CD4-positive, alpha-beta T cell (primary cell): ENCODE results near the gene USP8. TPM values are rescaled to one million over a fixed set of nuclear protein-coding genes. Genes with fewer than 3 reads are reported as not detected.

Experiments used
- ATAC-seq: fragments of 200-7000 bp; cut with Tn5 transposase; one replicate; pipeline ENCODE4 v1.10.0; 2022; ENCODE audit warnings: mild to moderate bottlenecking; ENCODE audit not compliant: poor library complexity
- CTCF ChIA-PET: fragments of 350-600 bp; sonication (Branson Sonifier 250); formaldehyde crosslinking; loops from one replicate; lab custom pipeline; 2021; ENCODE audit warnings: antibody characterized with exemption, inconsistent platforms; lab: Charles Lee
- POLR2A ChIA-PET: fragments of 350-600 bp; sonication (Branson Sonifier 250); formaldehyde crosslinking; loops from one replicate; lab custom pipeline; 2021; ENCODE audit warnings: antibody characterized with exemption, inconsistent platforms; lab: Charles Lee
- DNase-seq, 14 experiments: peaks; one replicate each; pipeline ENCODE4 v3.0.0-alpha.2; 2013 to 2020; ENCODE audit warnings: mixed read lengths in 2 of 14
- H3K27ac ChIP-seq, 2 donors: one replicate each; pipeline versions ENCODE4 v1.5.1 to v1.7.0; 2013; ENCODE audit warnings: low read length in 2 of 2, low read depth in 1 of 2, mild to moderate bottlenecking in 1 of 2
- H3K27me3 ChIP-seq, 2 experiments: 1 replicate in 1 of 2; 2 replicates in 1 of 2; pipeline versions ENCODE4 v1.6.1 to v1.7.0; 2013; ENCODE audit warnings: low read length in 2 of 2, control low read depth in 1 of 2, mild to moderate bottlenecking in 1 of 2, moderate library complexity in 1 of 2; ENCODE audit not compliant: insufficient read depth in 2 of 2, control insufficient read depth in 1 of 2
- H3K36me3 ChIP-seq: one replicate; pipeline ENCODE4 v1.6.1; 2013; ENCODE audit warnings: low read length, control low read depth; ENCODE audit not compliant: insufficient read depth
- H3K4me1 ChIP-seq: one replicate; pipeline ENCODE4 v1.6.1; 2013; ENCODE audit warnings: low read length, control low read depth; ENCODE audit not compliant: insufficient read depth
- H3K4me3 ChIP-seq: one replicate; pipeline ENCODE4 v1.5.1; 2013; ENCODE audit warnings: mild to moderate bottlenecking, low read length, moderate library complexity
- H3K9me3 ChIP-seq, 2 experiments: 1 replicate in 1 of 2; 2 replicates in 1 of 2; pipeline versions ENCODE4 v1.6.1 to v1.7.0; 2013; ENCODE audit warnings: low read length in 2 of 2, mild to moderate bottlenecking in 2 of 2, control low read depth in 1 of 2, moderate library complexity in 1 of 2; ENCODE audit not compliant: control insufficient read depth in 1 of 2, insufficient read depth in 1 of 2
- H3K27ac Mint-ChIP-seq: one replicate; pipeline ENCODE4 v1.8.0; 2020; ENCODE audit warnings: mixed read lengths
- H3K27me3 Mint-ChIP-seq: one replicate; pipeline ENCODE4 v1.8.0; 2021; ENCODE audit warnings: mixed read lengths
- H3K36me3 Mint-ChIP-seq: one replicate; pipeline ENCODE4 v1.8.0; 2021; ENCODE audit warnings: low read depth, mixed read lengths
- H3K4me1 Mint-ChIP-seq: one replicate; pipeline ENCODE4 v1.8.0; 2021; ENCODE audit warnings: low read depth, mixed read lengths
- H3K4me3 Mint-ChIP-seq: one replicate; pipeline ENCODE4 v1.8.0; 2020; ENCODE audit warnings: mild to moderate bottlenecking, mixed read lengths
- H3K9me3 Mint-ChIP-seq: one replicate; pipeline ENCODE4 v1.8.0; 2020; ENCODE audit warnings: mixed read lengths
- intact Hi-C, 2 experiments: fragments of 100-400 bp; cut with DNase I in 1 of 2; cut with micrococcal nuclease in 1 of 2; formaldehyde crosslinking; loops; one replicate each; pipeline versions ENCODE4 v1.15.1 to v1.9.0; 2023 to 2025; cut with DNase I, micrococcal nuclease
- total RNA-seq, 174 experiments: library from RNA in 2 of 174; stranded (reverse) in 2 of 174; gene quantifications; one replicate each; pipeline ENCODE4 v1.2.3 and lab custom pipeline; 2021 to 2026
- TF ChIP-seq, protein P1 (sequence below): fragments of 200-600 bp; IDR thresholded peaks from one replicate; pipeline ENCODE4 v1.8.0; 2022; ENCODE audit warnings: antibody characterized with exemption, mild to moderate bottlenecking

The USP8 gene
- total RNA-seq, 2 experiments from 2014 or later, result 48.9 to 50.0 TPM

DNA sequence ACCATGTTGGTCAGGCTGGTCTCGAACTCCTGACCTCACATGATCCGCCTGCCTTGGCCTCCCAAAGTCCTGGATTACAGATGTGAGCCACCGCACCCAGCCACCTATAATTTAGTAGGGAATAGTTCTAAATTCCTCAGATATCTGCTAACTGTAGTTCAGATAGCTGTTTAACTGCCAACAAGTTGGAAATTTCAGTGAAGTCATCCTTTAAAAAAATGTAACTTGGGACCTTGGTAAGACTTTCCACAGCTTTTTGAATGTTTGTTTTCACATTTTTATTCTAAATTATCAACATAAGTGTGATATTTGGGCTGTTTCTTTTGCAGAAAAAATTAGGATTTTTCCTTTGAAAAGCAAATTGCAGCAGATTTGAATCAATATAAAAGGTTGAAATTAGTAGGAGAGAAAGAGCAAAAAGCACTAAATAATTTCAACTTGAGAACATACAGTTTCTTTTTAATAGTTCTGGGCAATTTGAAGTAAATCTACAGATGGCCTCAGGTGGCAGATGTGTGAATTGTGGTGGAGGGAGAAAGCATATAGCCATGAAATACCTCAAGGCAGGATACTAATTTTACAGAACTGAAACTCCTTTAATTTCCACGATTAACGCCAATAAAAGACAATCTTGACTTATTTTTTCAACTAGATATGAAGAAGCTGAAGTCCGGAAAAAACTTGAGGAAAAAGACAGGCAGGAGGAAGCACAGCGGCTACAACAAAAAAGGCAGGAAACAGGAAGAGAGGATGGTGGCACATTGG is 34.3 kb downstream of the USP8 start:
- no peaks in the 10 kb centered on the region for H3K9me3 ChIP-seq
- intact Hi-C loops, result no loop called here
- Mint-ChIP-seq H3K9me3 (no peaks in the 10 kb centered on the region), H3K36me3 (peaks cover 77% of the 10 kb centered on the region), H3K27ac (no peak overlapping the region), H3K27me3 (no peaks in the 10 kb centered on the region), H3K4me1 (peaks cover 5% of the 10 kb centered on the region), H3K4me3 (no peak overlapping the region)
- POLR2A ChIA-PET, result no interaction called here
- H3K27ac ChIP-seq, result no peak overlapping the region
- ATAC-seq (no peak), DNase-seq (no peak)
- peaks cover 54% of the 10 kb centered on the region for H3K36me3 ChIP-seq
- no peaks in the 10 kb centered on the region for H3K27me3 ChIP-seq
- CTCF ChIA-PET, result no interaction called here
- no peak overlapping the region for H3K4me3 ChIP-seq
- H3K4me1 ChIP-seq, result no peaks in the 10 kb centered on the region
- TF ChIP-seq, protein P1, sequence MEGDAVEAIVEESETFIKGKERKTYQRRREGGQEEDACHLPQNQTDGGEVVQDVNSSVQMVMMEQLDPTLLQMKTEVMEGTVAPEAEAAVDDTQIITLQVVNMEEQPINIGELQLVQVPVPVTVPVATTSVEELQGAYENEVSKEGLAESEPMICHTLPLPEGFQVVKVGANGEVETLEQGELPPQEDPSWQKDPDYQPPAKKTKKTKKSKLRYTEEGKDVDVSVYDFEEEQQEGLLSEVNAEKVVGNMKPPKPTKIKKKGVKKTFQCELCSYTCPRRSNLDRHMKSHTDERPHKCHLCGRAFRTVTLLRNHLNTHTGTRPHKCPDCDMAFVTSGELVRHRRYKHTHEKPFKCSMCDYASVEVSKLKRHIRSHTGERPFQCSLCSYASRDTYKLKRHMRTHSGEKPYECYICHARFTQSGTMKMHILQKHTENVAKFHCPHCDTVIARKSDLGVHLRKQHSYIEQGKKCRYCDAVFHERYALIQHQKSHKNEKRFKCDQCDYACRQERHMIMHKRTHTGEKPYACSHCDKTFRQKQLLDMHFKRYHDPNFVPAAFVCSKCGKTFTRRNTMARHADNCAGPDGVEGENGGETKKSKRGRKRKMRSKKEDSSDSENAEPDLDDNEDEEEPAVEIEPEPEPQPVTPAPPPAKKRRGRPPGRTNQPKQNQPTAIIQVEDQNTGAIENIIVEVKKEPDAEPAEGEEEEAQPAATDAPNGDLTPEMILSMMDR, result no peak

DNA sequence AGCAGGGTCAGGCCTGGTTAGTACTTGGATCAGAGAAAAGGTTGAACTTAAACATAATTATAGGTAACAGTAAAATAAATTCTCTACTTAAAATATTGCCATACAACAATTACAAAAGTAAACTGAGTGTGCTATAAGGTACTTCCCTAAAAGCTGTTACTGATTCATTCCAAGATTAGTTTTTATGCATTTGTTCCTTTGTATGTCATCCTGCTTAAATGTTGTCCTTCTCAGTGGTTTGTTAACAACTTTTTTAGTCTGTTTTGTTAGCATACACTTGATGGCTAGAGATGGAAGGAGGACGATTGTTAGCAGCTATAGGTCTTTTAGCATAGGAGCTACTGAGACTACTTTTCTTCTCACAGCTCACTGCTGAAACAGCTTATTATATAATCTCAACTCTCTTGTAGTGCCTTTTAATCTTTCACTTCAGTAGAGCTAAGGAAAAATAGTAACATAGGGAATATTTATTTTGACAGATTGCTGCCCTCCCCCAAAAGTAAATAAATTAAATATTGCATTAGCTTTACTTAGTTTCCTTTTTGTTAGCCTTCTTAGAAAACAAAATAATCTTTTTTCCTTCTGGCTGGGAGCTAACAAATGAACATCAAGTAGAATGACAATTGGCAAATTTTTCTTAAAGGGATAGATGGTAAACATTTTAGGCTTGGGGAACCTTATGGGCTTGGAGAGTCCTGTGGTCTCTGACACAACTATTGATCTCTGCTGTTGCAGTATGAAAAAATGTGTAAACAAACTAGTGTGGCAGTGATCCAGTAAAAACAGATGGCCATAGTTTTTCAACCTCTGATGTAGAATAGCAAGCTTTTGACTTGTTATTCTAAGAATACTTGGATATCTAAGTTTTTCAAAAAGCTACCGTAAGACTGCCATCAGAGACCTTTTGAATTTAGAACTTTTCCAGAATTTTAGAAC is 39.5 kb downstream of the USP8 start:
- ATAC-seq (no peak), DNase-seq (no peak)
- CTCF ChIA-PET, result interaction anchor here (0.6 to 1.8 kb wide), 3 partner anchors 15 to 159 kb away, joined by 3 to 4 read pairs (median 4); no protein-coding TSS in a partner anchor
- Mint-ChIP-seq H3K9me3 (no peaks in the 10 kb centered on the region), H3K4me3 (no peak overlapping the region), H3K27me3 (no peaks in the 10 kb centered on the region), H3K27ac (no peak overlapping the region), H3K36me3 (peaks cover 84% of the 10 kb centered on the region), H3K4me1 (no peaks in the 10 kb centered on the region)
- no peaks in the 10 kb centered on the region for H3K27me3 ChIP-seq
- H3K4me3 ChIP-seq, result no peak overlapping the region
- H3K4me1 ChIP-seq, result no peaks in the 10 kb centered on the region
- no peaks in the 10 kb centered on the region for H3K9me3 ChIP-seq
- TF ChIP-seq, protein P1, result no peak
- no peak overlapping the region for H3K27ac ChIP-seq
- intact Hi-C loops, result no loop called here
- peaks cover 62% of the 10 kb centered on the region for H3K36me3 ChIP-seq
- POLR2A ChIA-PET, result no interaction called here

DNA sequence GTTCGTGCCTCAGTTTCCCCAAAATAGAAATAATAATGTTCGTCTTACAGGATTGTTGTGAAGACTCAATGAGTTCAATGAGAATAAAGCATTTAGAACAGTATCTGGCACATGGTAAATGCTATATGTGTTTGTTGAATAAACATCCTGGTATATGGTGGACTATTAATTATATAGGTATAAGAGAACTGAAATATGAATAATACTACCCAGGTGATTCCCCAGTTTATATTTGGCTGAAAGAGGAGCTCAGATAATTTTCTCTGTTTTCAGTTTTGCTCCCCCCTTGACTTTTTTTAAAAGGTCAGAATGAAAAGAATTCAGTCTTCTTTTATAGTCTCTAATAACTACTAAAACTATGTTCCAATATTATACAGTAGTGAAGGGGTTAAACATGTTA is 46.9 kb downstream of the USP8 start:
- Histone ChIP-seq H3K4me3 (no peak overlapping the region), H3K36me3 (peaks cover 52% of the 10 kb centered on the region), H3K27me3 (no peaks in the 10 kb centered on the region), H3K9me3 (no peaks in the 10 kb centered on the region), H3K4me1 (no peaks in the 10 kb centered on the region), H3K27ac (no peak overlapping the region)
- ATAC-seq, result no peak
- TF ChIP-seq, protein P1, result no peak
- Mint-ChIP-seq H3K36me3 (peaks cover 69% of the 10 kb centered on the region), H3K4me1 (no peaks in the 10 kb centered on the region), H3K4me3 (no peak overlapping the region), H3K27ac (no peak overlapping the region), H3K9me3 (no peaks in the 10 kb centered on the region), H3K27me3 (no peaks in the 10 kb centered on the region)
- ChIA-PET CTCF (no interaction called here), POLR2A (no interaction called here)
- intact Hi-C loops, result no loop called here
- DNase-seq, result no peak
